Endothelial cell of umbilical vein (primary cell): ENCODE data around the gene SELENBP1. TPM values are rescaled to one million over a fixed set of nuclear protein-coding genes. Genes with fewer than 3 reads are reported as not detected.

Source experiments
- BruUV-seq: library from RNA; stranded (reverse); fragments of 400-500 nt; replicated peaks from 2 replicates; lab custom pipeline; 2021; lab: Mats Ljungman, UMichigan
- CTCF ChIA-PET: fragments of 300-600, 350-600 bp; sonication (Branson Sonifier 250); formaldehyde crosslinking; loops from one replicate; lab custom pipeline; 2021; ENCODE audit warnings: antibody characterized with exemption, inconsistent platforms; lab: Charles Lee
- POLR2A ChIA-PET: fragments of 300-600, 350-600 bp; sonication (Branson Sonifier 250); formaldehyde crosslinking; loops from one replicate; lab custom pipeline; 2021; ENCODE audit warnings: antibody characterized with exemption, inconsistent platforms; lab: Charles Lee
- DNase-seq: peaks from one replicate; pipeline ENCODE4 v3.0.0-alpha.2; 2011; ENCODE audit warnings: low read depth, low spot score
- FAIRE-seq: peaks from 2 replicates; lab custom pipeline; 2011; peaks lifted over from hg19 to GRCh38; lab: Jason Lieb, UNC
- H2AFZ ChIP-seq: 2 replicates; pipeline ENCODE4 v1.6.0; 2012; ENCODE audit warnings: low read depth, low read length, control low read depth, inconsistent platforms
- H3K27ac ChIP-seq: 2 replicates; pipeline ENCODE4 v1.5.1; 2011; ENCODE audit warnings: low read depth, mild to moderate bottlenecking, control low read depth, low read length, moderate library complexity; ENCODE audit not compliant: insufficient read depth
- H3K27me3 ChIP-seq, 2 experiments: 2 replicates each; pipeline versions ENCODE4 v1.6.0 to v1.6.1; 2011; ENCODE audit warnings: low read length in 2 of 2, mixed read lengths in 1 of 2; ENCODE audit not compliant: control insufficient read depth in 2 of 2, insufficient read depth in 2 of 2
- H3K36me3 ChIP-seq, 2 experiments: 2 replicates in 1 of 2; 3 replicates in 1 of 2; pipeline ENCODE4 v1.5.1; 2011; ENCODE audit warnings: low read length in 2 of 2, mild to moderate bottlenecking in 1 of 2, moderate library complexity in 1 of 2; ENCODE audit not compliant: control insufficient read depth in 2 of 2, insufficient read depth in 2 of 2; ENCODE audit errors: extremely low read depth in 1 of 2
- H3K4me1 ChIP-seq: 3 replicates; pipeline ENCODE4 v1.5.1; 2011; ENCODE audit warnings: mild to moderate bottlenecking, low read length; ENCODE audit not compliant: control insufficient read depth, insufficient read depth; ENCODE audit errors: extremely low read depth
- H3K4me2 ChIP-seq: 2 replicates; pipeline ENCODE4 v1.6.1; 2011; ENCODE audit warnings: low read length, control low read depth, mixed read lengths; ENCODE audit not compliant: insufficient read depth
- H3K4me3 ChIP-seq, 3 experiments: fragments of 200-600 bp in 1 of 3; sonication (generic), shearing (Covaris generic) in 1 of 3; replicated peaks in 1 of 3; 2 replicates each; pipeline ENCODE4 v1.5.1; 2011 to 2016; ENCODE audit warnings: control low read depth in 3 of 3, low read length in 3 of 3, mild to moderate bottlenecking in 2 of 3, inconsistent platforms in 1 of 3, low read depth in 1 of 3, moderate library complexity in 1 of 3; ENCODE audit not compliant: insufficient read depth in 1 of 3
- H3K79me2 ChIP-seq: 2 replicates; pipeline ENCODE4 v1.6.0; 2012; ENCODE audit warnings: low read length, inconsistent platforms; ENCODE audit not compliant: control insufficient read depth, insufficient read depth
- H3K9ac ChIP-seq: replicated peaks from 2 replicates; pipeline ENCODE3; 2011; ENCODE audit warnings: low read length, control low read depth; ENCODE audit not compliant: insufficient read depth; ENCODE audit errors: extremely low read depth
- H3K9me1 ChIP-seq: replicated peaks from 3 replicates; pipeline ENCODE4 v1.6.0; 2011; ENCODE audit warnings: mild to moderate bottlenecking, low read length; ENCODE audit not compliant: control insufficient read depth, insufficient read depth; ENCODE audit errors: extremely low read depth
- H3K9me3 ChIP-seq: replicated peaks from 2 replicates; pipeline ENCODE4 v1.5.1; 2012; ENCODE audit warnings: low read length, inconsistent platforms; ENCODE audit not compliant: control insufficient read depth, insufficient read depth
- H4K20me1 ChIP-seq: replicated peaks from 2 replicates; pipeline ENCODE3; 2011; ENCODE audit warnings: mild to moderate bottlenecking, low read length; ENCODE audit not compliant: control insufficient read depth, insufficient read depth; ENCODE audit errors: extremely low read depth
- CTCF ChIP-seq, 2 donors: IDR thresholded peaks; 1 replicate in 1 of 2; 2 replicates in 1 of 2; pipeline ENCODE4 v1.5.1; 2011; ENCODE audit warnings: low read length in 2 of 2, mild to moderate bottlenecking in 2 of 2, moderate library complexity in 2 of 2, control low read depth in 1 of 2, inconsistent platforms in 1 of 2, low read depth in 1 of 2; ENCODE audit not compliant: insufficient read depth in 1 of 2; ENCODE audit errors: extremely low read depth in 1 of 2
- EZH2 ChIP-seq: IDR thresholded peaks from 2 replicates; pipeline ENCODE4 v1.6.1; 2012; ENCODE audit warnings: borderline replicate concordance, low read depth, mild to moderate bottlenecking, moderate library complexity, low read length, inconsistent platforms; ENCODE audit not compliant: severe bottlenecking
- FOS ChIP-seq: IDR thresholded peaks from 2 replicates; pipeline ENCODE4 v1.6.1; 2011; ENCODE audit warnings: mild to moderate bottlenecking, low read length, moderate library complexity, borderline replicate concordance; ENCODE audit not compliant: insufficient read depth
- GATA2 ChIP-seq: IDR thresholded peaks from 2 replicates; pipeline ENCODE4 v1.7.0; 2011; ENCODE audit warnings: low read depth, mild to moderate bottlenecking, moderate library complexity, mixed read lengths, low read length; ENCODE audit not compliant: insufficient read length, insufficient read depth
- JUN ChIP-seq: IDR thresholded peaks from 2 replicates; pipeline ENCODE4 v1.6.1; 2011; ENCODE audit warnings: borderline replicate concordance, low read depth; ENCODE audit not compliant: insufficient read length, insufficient read depth
- MYC ChIP-seq: IDR thresholded peaks from one replicate; pipeline ENCODE4 v1.6.1; 2011; ENCODE audit warnings: mild to moderate bottlenecking, low read depth, low read length
- POLR2A ChIP-seq: IDR thresholded peaks from 2 replicates; pipeline ENCODE4 v1.6.1; 2012; ENCODE audit warnings: low read depth, mild to moderate bottlenecking, control low read depth, low read length
- POLR2AphosphoS5 ChIP-seq: IDR thresholded peaks from 2 replicates; pipeline ENCODE4 v1.6.1; 2012; ENCODE audit warnings: low read depth, mild to moderate bottlenecking, control low read depth, low read length, moderate library complexity; ENCODE audit not compliant: insufficient read depth
- dilution Hi-C: fragments of 300-500 bp; cut with MboI; formaldehyde crosslinking; loops from one replicate; pipeline ENCODE4 v1.15.0; 2019; ENCODE audit warnings: low sequenced_read_pairs; ENCODE audit not compliant: extremely low pct_ligation_motif_present
- intact Hi-C: fragments of 100-400 bp; cut with micrococcal nuclease; formaldehyde crosslinking; loops from one replicate; pipeline ENCODE4 v1.10.0; 2022
- polyA plus RNA-seq, 4 experiments: library from polyadenylated mRNA; depleted of rRNA in 3 of 4; stranded (reverse) in 3 of 4; unstranded in 1 of 4; fragments of >200 nt; gene quantifications; 2 replicates each; pipeline versions ENCODE4 v1.2.1 to v1.2.3, GENCODE V29; 2011 to 2012; ENCODE audit warnings: missing spikeins in 1 of 4
- total RNA-seq: library from RNA; stranded (reverse); gene quantifications from 2 replicates; pipeline ENCODE4 v1.2.3, GENCODE V29; 2021
- TF ChIP-seq, protein P1 (sequence below): IDR thresholded peaks from 2 replicates; pipeline ENCODE4 v1.6.1; 2011; ENCODE audit not compliant: insufficient read depth, insufficient read length

Gene SELENBP1
- total and polyA plus RNA-seq, 2 donors (not counting 3 experiments of a cell fraction or from before 2014, with no cell fraction given), result 18.0 to 40.6 TPM

DNA sequence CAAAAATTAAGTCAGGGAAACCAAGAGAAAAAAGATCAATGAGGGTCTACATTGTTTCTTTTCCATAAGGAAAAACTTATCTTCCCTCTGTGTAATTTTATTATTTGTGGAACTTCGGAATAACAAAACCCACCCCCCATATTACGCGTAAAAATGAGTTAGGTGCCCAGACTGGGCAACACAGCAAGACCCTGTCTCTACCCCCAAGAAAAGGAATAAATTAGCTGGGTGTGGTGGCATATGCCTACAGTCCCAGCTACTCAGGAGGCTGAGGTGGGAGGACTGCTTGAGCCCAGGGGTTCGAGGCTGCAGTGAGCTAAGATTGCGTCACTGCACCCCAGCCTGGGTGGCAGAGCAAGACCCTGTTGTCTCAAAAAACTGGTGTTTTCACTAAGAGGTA, 47.3 kb upstream of the SELENBP1 start:
- TF ChIP-seq EZH2, result no peak
- TF ChIP-seq, protein P1, sequence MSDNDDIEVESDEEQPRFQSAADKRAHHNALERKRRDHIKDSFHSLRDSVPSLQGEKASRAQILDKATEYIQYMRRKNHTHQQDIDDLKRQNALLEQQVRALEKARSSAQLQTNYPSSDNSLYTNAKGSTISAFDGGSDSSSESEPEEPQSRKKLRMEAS, result no peak
- no peak for TF ChIP-seq POLR2AphosphoS5
- no peak for TF ChIP-seq JUN
- no peak for TF ChIP-seq CTCF (IDR thresholded peaks at IDR 0.05; ENCODE audit: extremely low read depth in 1 of 2, insufficient read depth in 1 of 2, low read depth in 1 of 2, low read length in 2 of 2)
- TF ChIP-seq FOS, result no peak
- no peak for TF ChIP-seq POLR2A
- no peak for TF ChIP-seq GATA2
- TF ChIP-seq MYC, result no peak
- Histone ChIP-seq H3K36me3 (peaks cover 21 to 23% of the 10 kb centered on the region in 2 experiments), H3K9ac (no peak overlapping the region), H4K20me1 (no peaks in the 10 kb centered on the region), H2AFZ (no peak overlapping the region), H3K27me3 (no peaks in the 10 kb centered on the region), H3K9me1 (no peaks in the 10 kb centered on the region), H3K4me3 (no peak overlapping the region), H3K9me3 (no peaks in the 10 kb centered on the region), H3K27ac (no peak overlapping the region), H3K4me1 (no peaks in the 10 kb centered on the region), H3K79me2 (peaks cover 1% of the 10 kb centered on the region), H3K4me2 (no peak overlapping the region)
- DNase-seq (no peak), FAIRE-seq (no peak)
- BruUV-seq, result no TSS peak
- intact Hi-C loops, result no loop called here
- dilution Hi-C loops, result no loop called here
- ChIA-PET CTCF (interaction anchor here (0.6 to 3.5 kb wide), 5 partner anchors 9 to 315 kb away, joined by 3 to 12 read pairs (median 3); no protein-coding TSS in a partner anchor), POLR2A (interaction anchor here (0.6 kb wide), 1 partner anchor 16 kb away, joined by 4 read pairs; no protein-coding TSS in a partner anchor)
